H9 (cell line): ENCODE data around the gene SLC48A1. TPM values are rescaled to one million over a fixed set of nuclear protein-coding genes. Genes with fewer than 3 reads are reported as not detected.
A peak's percentile ranks its signal among the peaks of the same experiment; 100 is the strongest.

ENCODE experiments used
- DNase-seq: peaks from one replicate; pipeline ENCODE4 v3.0.0-alpha.2; 2017
- H2AFZ ChIP-seq: one replicate; pipeline ENCODE4 v1.6.1; 2013; ENCODE audit warnings: mild to moderate bottlenecking, low read length, control low read depth, moderate library complexity
- H2AK5ac ChIP-seq: 2 replicates; pipeline ENCODE4 v1.6.1; 2013; ENCODE audit warnings: low read length, control low read depth, mixed read lengths; ENCODE audit not compliant: insufficient read length
- H2BK120ac ChIP-seq: one replicate; pipeline ENCODE4 v1.6.1; 2013; ENCODE audit warnings: low read depth, mild to moderate bottlenecking, low read length, control low read depth, inconsistent platforms; ENCODE audit not compliant: poor library complexity, severe bottlenecking
- H2BK12ac ChIP-seq: 2 replicates; pipeline ENCODE4 v1.6.1; 2013; ENCODE audit warnings: low read length, control low read depth, mixed read lengths, low read depth; ENCODE audit not compliant: insufficient read length
- H2BK15ac ChIP-seq: 2 replicates; pipeline ENCODE4 v1.6.1; 2013; ENCODE audit warnings: low read depth, low read length, control low read depth
- H2BK20ac ChIP-seq: one replicate; pipeline ENCODE4 v1.6.1; 2013; ENCODE audit warnings: low read depth, mild to moderate bottlenecking, low read length, control low read depth, inconsistent platforms; ENCODE audit not compliant: poor library complexity, severe bottlenecking
- H2BK5ac ChIP-seq: 2 replicates; pipeline ENCODE4 v1.6.1; 2013; ENCODE audit warnings: low read length, control low read depth, mixed read lengths; ENCODE audit not compliant: insufficient read length
- H3K14ac ChIP-seq: 2 replicates; pipeline ENCODE4 v1.6.1; 2013; ENCODE audit warnings: low read length, control low read depth; ENCODE audit not compliant: insufficient read depth
- H3K18ac ChIP-seq: 2 replicates; pipeline ENCODE4 v1.6.1; 2013; ENCODE audit warnings: low read depth, mild to moderate bottlenecking, mixed read lengths, low read length, control low read depth; ENCODE audit not compliant: insufficient read length
- H3K23ac ChIP-seq: 2 replicates; pipeline ENCODE4 v1.6.1; 2013; ENCODE audit warnings: low read length, control low read depth, mixed read lengths, low read depth; ENCODE audit not compliant: insufficient read length
- H3K23me2 ChIP-seq: 2 replicates; pipeline ENCODE4 v1.6.1; 2013; ENCODE audit warnings: low read depth, mild to moderate bottlenecking, mixed read lengths, low read length, control low read depth; ENCODE audit not compliant: insufficient read length, poor library complexity, severe bottlenecking
- H3K27ac ChIP-seq: 2 replicates; pipeline ENCODE4 v1.5.1; 2013; ENCODE audit warnings: low read length, control low read depth, mixed read lengths, low read depth; ENCODE audit not compliant: insufficient read length
- H3K27me3 ChIP-seq: 2 replicates; pipeline ENCODE4 v1.6.1; 2013; ENCODE audit warnings: low read length, control low read depth, inconsistent platforms; ENCODE audit not compliant: insufficient read depth
- H3K4ac ChIP-seq: 2 replicates; pipeline ENCODE4 v1.6.1; 2013; ENCODE audit warnings: low read depth, mild to moderate bottlenecking, control low read depth, inconsistent platforms, low read length, moderate library complexity
- H3K4me1 ChIP-seq: 2 replicates; pipeline ENCODE4 v1.6.1; 2013; ENCODE audit warnings: low read length, control low read depth, inconsistent platforms; ENCODE audit not compliant: insufficient read depth
- H3K4me2 ChIP-seq: 2 replicates; pipeline ENCODE4 v1.6.1; 2013; ENCODE audit warnings: low read length, control low read depth, mixed read lengths; ENCODE audit not compliant: insufficient read length, insufficient read depth
- H3K56ac ChIP-seq: 2 replicates; pipeline ENCODE4 v1.6.1; 2013; ENCODE audit warnings: low read depth, mild to moderate bottlenecking, mixed read lengths, low read length, control low read depth; ENCODE audit not compliant: insufficient read length
- H3K79me1 ChIP-seq: 2 replicates; pipeline ENCODE4 v1.6.1; 2013; ENCODE audit warnings: low read depth, mild to moderate bottlenecking, moderate library complexity, low read length, control low read depth, inconsistent platforms; ENCODE audit not compliant: insufficient read depth, poor library complexity, severe bottlenecking
- H3K79me2 ChIP-seq: 2 replicates; pipeline ENCODE4 v1.6.1; 2013; ENCODE audit warnings: low read length, control low read depth, inconsistent platforms; ENCODE audit not compliant: insufficient read depth
- H3K9ac ChIP-seq: 2 replicates; pipeline ENCODE4 v1.6.1; 2013; ENCODE audit warnings: low read length, control low read depth, mixed read lengths; ENCODE audit not compliant: insufficient read length; ENCODE audit errors: extremely low read depth
- H3K9me3 ChIP-seq: one replicate; pipeline ENCODE4 v1.6.1; 2013; ENCODE audit warnings: low read depth, low read length, inconsistent platforms; ENCODE audit not compliant: control insufficient read depth
- H3T11ph ChIP-seq: one replicate; pipeline ENCODE4 v1.6.1; 2013; ENCODE audit warnings: mild to moderate bottlenecking, low read length, control low read depth, inconsistent platforms
- H4K20me1 ChIP-seq: one replicate; pipeline ENCODE4 v1.6.1; 2013; ENCODE audit not compliant: control insufficient read depth, insufficient read length, insufficient read depth
- H4K5ac ChIP-seq: 2 replicates; pipeline ENCODE4 v1.6.1; 2013; ENCODE audit warnings: low read depth, mild to moderate bottlenecking, mixed read lengths, low read length, control low read depth; ENCODE audit not compliant: insufficient read length
- H4K8ac ChIP-seq: replicated peaks from 2 replicates; pipeline ENCODE4 v1.6.1; 2013; ENCODE audit warnings: low read length, control low read depth, mixed read lengths, low read depth; ENCODE audit not compliant: insufficient read length
- H4K91ac ChIP-seq: 2 replicates; pipeline ENCODE4 v1.6.1; 2013; ENCODE audit warnings: low read depth, mild to moderate bottlenecking, moderate library complexity, mixed read lengths, low read length, control low read depth; ENCODE audit not compliant: insufficient read length
- H3K27ac Mint-ChIP-seq, 3 experiments: 2 replicates in 2 of 3; 3 replicates in 1 of 3; pipeline ENCODE4 v1.8.0; 2020 to 2021; ENCODE audit warnings: mixed read lengths in 3 of 3, mild to moderate bottlenecking in 1 of 3, moderate library complexity in 1 of 3
- H3K27me3 Mint-ChIP-seq: 2 replicates; pipeline ENCODE4 v1.8.0; 2021; ENCODE audit warnings: low read depth, mild to moderate bottlenecking, moderate library complexity, mixed read lengths
- H3K36me3 Mint-ChIP-seq, 3 experiments: 2 replicates in 2 of 3; 3 replicates in 1 of 3; pipeline ENCODE4 v1.8.0; 2020 to 2021; ENCODE audit warnings: low read depth in 3 of 3, mixed read lengths in 3 of 3; ENCODE audit not compliant: insufficient read depth in 1 of 3
- H3K4me1 Mint-ChIP-seq, 2 experiments: 2 replicates each; pipeline ENCODE4 v1.8.0; 2020; ENCODE audit warnings: mixed read lengths in 2 of 2
- H3K4me3 Mint-ChIP-seq, 2 experiments: 2 replicates in 1 of 2; 3 replicates in 1 of 2; pipeline ENCODE4 v1.8.0; 2020 to 2021; ENCODE audit warnings: mild to moderate bottlenecking in 2 of 2, mixed read lengths in 2 of 2, moderate library complexity in 1 of 2
- H3K9me3 Mint-ChIP-seq, 2 experiments: 2 replicates in 1 of 2; 3 replicates in 1 of 2; pipeline ENCODE4 v1.8.0; 2020; ENCODE audit warnings: mild to moderate bottlenecking in 2 of 2, mixed read lengths in 2 of 2, moderate library complexity in 1 of 2
- WGBS: extraction: QIAGEN DNeasy Blood & Tissue Kit; methylation state at CpG from one replicate; pipeline ENCODE4 v1.1.7; 2013; ENCODE audit warnings: missing lambda C conversion rate, low lambda C conversion rate, mixed read lengths; ENCODE audit not compliant: insufficient read length; ENCODE audit errors: extremely low coverage; 5-methylcytosine and 5-hydroxymethylcytosine counted together
- total RNA-seq: library from RNA; stranded (reverse); gene quantifications from 2 replicates; pipeline ENCODE4 v1.2.1, GENCODE V29; 2021
- TF ChIP-seq, protein P1 (sequence below): fragments of 200-600 bp; sonication (generic); conservative IDR thresholded peaks from 3 replicates; pipeline ENCODE4 v1.8.0; 2021; ENCODE audit warnings: antibody characterized with exemption, mild to moderate bottlenecking

Gene SLC48A1
- total RNA-seq, 1 experiment from 2014 or later = 10.6 TPM

DNA sequence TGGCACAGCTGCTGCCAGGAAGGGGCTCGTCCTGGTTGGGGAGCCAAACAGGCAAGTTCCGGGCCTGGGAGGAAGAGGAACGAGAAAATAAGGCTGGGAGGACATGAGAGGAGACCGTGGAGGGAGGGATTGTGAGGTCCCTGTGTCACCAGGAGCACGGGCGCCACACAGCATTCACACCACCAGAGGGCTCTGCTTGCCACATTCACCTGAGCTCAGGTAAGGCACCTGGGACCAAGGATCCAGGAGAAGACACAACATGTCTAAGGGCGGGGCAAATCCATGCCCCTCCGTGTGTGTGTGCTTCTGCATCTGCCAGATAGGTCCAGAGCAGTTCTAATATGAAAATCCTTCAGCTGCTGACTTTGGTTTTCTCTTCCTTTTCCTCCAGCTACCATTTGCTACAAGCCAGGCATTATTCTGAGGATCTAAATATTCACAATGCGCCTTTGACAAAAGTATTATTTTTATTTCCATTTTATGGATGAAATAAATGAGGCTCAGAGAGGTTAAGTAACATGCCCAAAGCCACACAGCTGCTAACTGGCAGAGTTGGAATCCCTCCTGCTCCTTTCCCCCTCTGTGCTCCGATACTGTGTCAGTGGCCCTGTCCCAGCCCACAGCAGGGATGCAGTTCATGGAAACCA is 28.9 kb upstream of the SLC48A1 start:
- Histone ChIP-seq H3T11ph (no peak overlapping the region), H3K56ac (no peak overlapping the region), H2BK120ac (no peak overlapping the region), H3K4me1 (peaks cover 4% of the 10 kb centered on the region; the same call in 1 of the 2 replicates), H4K8ac (no peak overlapping the region), H2BK20ac (no peak overlapping the region), H3K9me3 (no peaks in the 10 kb centered on the region), H2BK5ac (no peak overlapping the region), H3K23ac (no peak overlapping the region), H3K27me3 (no peaks in the 10 kb centered on the region), H3K4me2 (no peak overlapping the region), H4K20me1 (no peaks in the 10 kb centered on the region), H3K14ac (no peak overlapping the region), H3K79me1 (no peaks in the 10 kb centered on the region), H3K18ac (no peak overlapping the region), H2AFZ (no peak overlapping the region), H3K27ac (no peak overlapping the region), H4K91ac (no peak overlapping the region), H2BK15ac (no peak overlapping the region), H2AK5ac (no peak overlapping the region), H4K5ac (no peak overlapping the region), H2BK12ac (no peak overlapping the region), H3K4ac (no peak overlapping the region), H3K79me2 (no peaks in the 10 kb centered on the region), H3K9ac (no peak overlapping the region), H3K23me2 (no peaks in the 10 kb centered on the region)
- Mint-ChIP-seq H3K27me3 (peaks cover 7% of the 10 kb centered on the region), H3K4me3 (no peak overlapping the region), H3K27ac (peak overlapping the region in 1 of 3 experiments; percentile 68; a peak in 1 of 7 replicates), H3K4me1 (peaks cover 26 to 37% of the 10 kb centered on the region in 2 experiments), H3K9me3 (no peaks in the 10 kb centered on the region), H3K36me3 (peaks cover 0 to 5% (median 2%) of the 10 kb centered on the region in 3 experiments; a peak in 3 of 7 replicates)
- DNase-seq = peak; percentile 94
- TF ChIP-seq, protein P1, sequence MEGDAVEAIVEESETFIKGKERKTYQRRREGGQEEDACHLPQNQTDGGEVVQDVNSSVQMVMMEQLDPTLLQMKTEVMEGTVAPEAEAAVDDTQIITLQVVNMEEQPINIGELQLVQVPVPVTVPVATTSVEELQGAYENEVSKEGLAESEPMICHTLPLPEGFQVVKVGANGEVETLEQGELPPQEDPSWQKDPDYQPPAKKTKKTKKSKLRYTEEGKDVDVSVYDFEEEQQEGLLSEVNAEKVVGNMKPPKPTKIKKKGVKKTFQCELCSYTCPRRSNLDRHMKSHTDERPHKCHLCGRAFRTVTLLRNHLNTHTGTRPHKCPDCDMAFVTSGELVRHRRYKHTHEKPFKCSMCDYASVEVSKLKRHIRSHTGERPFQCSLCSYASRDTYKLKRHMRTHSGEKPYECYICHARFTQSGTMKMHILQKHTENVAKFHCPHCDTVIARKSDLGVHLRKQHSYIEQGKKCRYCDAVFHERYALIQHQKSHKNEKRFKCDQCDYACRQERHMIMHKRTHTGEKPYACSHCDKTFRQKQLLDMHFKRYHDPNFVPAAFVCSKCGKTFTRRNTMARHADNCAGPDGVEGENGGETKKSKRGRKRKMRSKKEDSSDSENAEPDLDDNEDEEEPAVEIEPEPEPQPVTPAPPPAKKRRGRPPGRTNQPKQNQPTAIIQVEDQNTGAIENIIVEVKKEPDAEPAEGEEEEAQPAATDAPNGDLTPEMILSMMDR = peak; percentile 91
- WGBS = no CpG with 5 or more reads among the region's 10 CpGs
